GM12878 (cell line): ENCODE measurements around the gene AIF1L. TPM values are rescaled to one million over a fixed set of nuclear protein-coding genes. Genes with fewer than 3 reads are reported as not detected.

ENCODE experiments used
- ATAC-seq: fragments of 200-7000 bp; cut with Tn5 transposase; 3 replicates; pipeline ENCODE4 v1.9.1; 2020; ENCODE audit warnings: mild to moderate bottlenecking, moderate library complexity
- BruUV-seq: library from RNA; stranded (reverse); fragments of 400-500 nt; replicated peaks from 2 replicates; lab custom pipeline; 2021; lab: Mats Ljungman, UMichigan
- CTCF ChIA-PET: fragments of 300-600 bp; sonication (Branson Sonifier 250); formaldehyde crosslinking; extraction: SDS; loops from one replicate; lab custom pipeline; 2021; ENCODE audit warnings: inconsistent platforms; lab: Yijun Ruan, JAX
- POLR2A ChIA-PET: fragments of 350-600 bp; formaldehyde crosslinking; extraction: SDS; loops from one replicate; lab custom pipeline; 2021; ENCODE audit warnings: inconsistent platforms; lab: Charles Lee
- RAD21 ChIA-PET: fragments of 300-600 bp; sonication (Branson Sonifier 250); formaldehyde crosslinking; loops from one replicate; lab custom pipeline; 2023; ENCODE audit warnings: antibody characterized with exemption; ENCODE audit not compliant: unreplicated experiment; lab: Charles Lee
- SMC1A ChIA-PET: fragments of 300-600 bp; sonication (Branson Sonifier 250); formaldehyde crosslinking; loops from one replicate; lab custom pipeline; 2023; ENCODE audit not compliant: unreplicated experiment, uncharacterized antibody; lab: Charles Lee
- DNase-seq: peaks from one replicate; pipeline ENCODE4 v3.0.0-alpha.2; 2011; ENCODE audit warnings: low read depth, low spot score
- FAIRE-seq: peaks from 3 replicates; lab custom pipeline; 2011; peaks lifted over from hg19 to GRCh38; lab: Jason Lieb, UNC
- H2AFZ ChIP-seq: 2 replicates; pipeline ENCODE4 v1.6.0; 2011; ENCODE audit warnings: low read depth, low read length, control low read depth; ENCODE audit not compliant: control insufficient read depth
- H3K27ac ChIP-seq: 2 replicates; pipeline ENCODE4 v1.5.1; 2011; ENCODE audit warnings: control low read depth; ENCODE audit not compliant: control insufficient read depth, insufficient read depth
- H3K27me3 ChIP-seq, 2 experiments: replicated peaks in 1 of 2; 2 replicates each; pipeline versions ENCODE4 v1.6.0 to v1.6.1; 2011; ENCODE audit warnings: low read length in 1 of 2; ENCODE audit not compliant: control insufficient read depth in 2 of 2, insufficient read depth in 2 of 2
- H3K36me3 ChIP-seq, 2 experiments: 2 replicates each; pipeline ENCODE4 v1.5.1; 2011; ENCODE audit warnings: low read length in 1 of 2; ENCODE audit not compliant: control insufficient read depth in 2 of 2, insufficient read depth in 2 of 2
- H3K4me1 ChIP-seq: 2 replicates; pipeline ENCODE4 v1.6.1; 2011; ENCODE audit warnings: mild to moderate bottlenecking, low read length, moderate library complexity, mixed read lengths; ENCODE audit not compliant: control insufficient read depth, insufficient read depth
- H3K4me2 ChIP-seq: 2 replicates; pipeline ENCODE4 v1.6.0; 2011; ENCODE audit warnings: control low read depth; ENCODE audit not compliant: control insufficient read depth, insufficient read depth
- H3K4me3 ChIP-seq: fragments of 200-600 bp; sonication (generic); 2 replicates; pipeline ENCODE4 v1.5.1; 2016
- H3K79me2 ChIP-seq: 2 replicates; pipeline ENCODE4 v1.6.0; 2011; ENCODE audit warnings: low read length; ENCODE audit not compliant: control insufficient read depth, insufficient read depth
- H3K9ac ChIP-seq: 2 replicates; pipeline ENCODE4 v1.8.0; 2011; ENCODE audit warnings: low read length, control low read depth, mixed read lengths; ENCODE audit not compliant: control insufficient read depth, insufficient read depth
- H3K9me3 ChIP-seq: replicated peaks from 3 replicates; pipeline ENCODE4 v1.5.1; 2011; ENCODE audit warnings: mild to moderate bottlenecking, low read length; ENCODE audit not compliant: control insufficient read depth, insufficient read depth
- H4K20me1 ChIP-seq: 2 replicates; pipeline ENCODE4 v1.6.0; 2011; ENCODE audit not compliant: control insufficient read depth, insufficient read depth
- ASH2L ChIP-seq: fragments of 300-600, 200-600 bp; sonication (generic); IDR thresholded peaks from 2 replicates; pipeline ENCODE4 v1.6.1; 2017; ENCODE audit warnings: low read depth, mild to moderate bottlenecking, borderline replicate concordance
- BACH1 ChIP-seq: fragments of 450-650 bp; IDR thresholded peaks from 2 replicates; pipeline ENCODE4 v1.6.1; 2017; ENCODE audit warnings: mild to moderate bottlenecking, borderline replicate concordance
- DPF2 ChIP-seq: fragments of 450-650 bp; IDR thresholded peaks from 2 replicates; pipeline ENCODE4 v1.6.1; 2017; ENCODE audit warnings: mild to moderate bottlenecking
- KLF5 ChIP-seq: fragments of 450-650 bp; IDR thresholded peaks from 2 replicates; pipeline ENCODE4 v1.6.1; 2014; ENCODE audit warnings: mild to moderate bottlenecking; ENCODE audit not compliant: partially characterized antibody
- NBN ChIP-seq: fragments of 450-650 bp; IDR thresholded peaks from 2 replicates; pipeline ENCODE4 v1.6.1; 2016
- NFYB ChIP-seq: IDR thresholded peaks from 2 replicates; pipeline ENCODE4 v1.6.1; 2011; ENCODE audit warnings: low read depth, mild to moderate bottlenecking, low read length, improper control_type of control experiment, moderate library complexity; ENCODE audit not compliant: insufficient read depth
- POLR2A ChIP-seq: IDR thresholded peaks from 2 replicates; pipeline ENCODE4 v1.6.1; 2011; ENCODE audit warnings: low read depth, mild to moderate bottlenecking, low read length
- POLR2AphosphoS5 ChIP-seq: IDR thresholded peaks from 2 replicates; pipeline ENCODE4 v1.6.1; 2011; ENCODE audit warnings: mild to moderate bottlenecking, low read length, inconsistent platforms
- STAT3 ChIP-seq: IDR thresholded peaks from 2 replicates; pipeline ENCODE4 v1.6.1; 2011; ENCODE audit warnings: low read depth, low read length, improper control_type of control experiment
- SUZ12 ChIP-seq: fragments of 200-600 bp; sonication (generic); IDR thresholded peaks from one replicate; pipeline ENCODE4 v1.6.1; 2018; ENCODE audit warnings: antibody characterized with exemption, mild to moderate bottlenecking; ENCODE audit not compliant: unreplicated experiment
- TAF1 ChIP-seq: IDR thresholded peaks from 2 replicates; pipeline ENCODE4 v1.6.1; 2011; ENCODE audit warnings: mild to moderate bottlenecking, low read depth, low read length, borderline replicate concordance
- ZZZ3 ChIP-seq: IDR thresholded peaks from 2 replicates; pipeline ENCODE4 v1.6.1; 2011; ENCODE audit warnings: low read depth; ENCODE audit not compliant: control insufficient read depth, insufficient read length
- WGBS: methylation state at CpG from one replicate; pipeline ENCODE4 v1.1.6; 2016; ENCODE audit warnings: low lambda C conversion rate; ENCODE audit not compliant: insufficient replicate concordance, insufficient coverage; ENCODE audit errors: missing lambda C conversion rate; 5-methylcytosine and 5-hydroxymethylcytosine counted together
- in situ Hi-C: fragments of 300-500 bp; cut with MboI; formaldehyde crosslinking; loops from 9 replicates; pipeline ENCODE4 v1.14.3; 2018; ENCODE audit warnings: mixed read lengths
- intact Hi-C: fragments of 100-400 bp; cut with micrococcal nuclease; formaldehyde crosslinking; loops from one replicate; pipeline ENCODE4 v1.14.2; 2022; ENCODE audit not compliant: unreplicated experiment
- polyA plus RNA-seq, 11 experiments: library from polyadenylated mRNA; depleted of rRNA in 4 of 11; unstranded in 6 of 11; stranded (reverse) in 5 of 11; fragments of >200 nt; fragmentation: Nextera tagmentation in 4 of 11; fragmentation: Illumina TruSeq in 1 of 11; extraction: Ambion mirVana in 4 of 11; extraction: Trizol in 1 of 11; gene quantifications; 1 replicate in 1 of 11; 2 replicates in 10 of 11; pipeline versions ENCODE4 v1.2.1 to v1.2.3, GENCODE V29; 2011 to 2016; ENCODE audit warnings: inconsistent platforms in 2 of 11, missing spikeins in 2 of 11, low read depth in 1 of 11
- total RNA-seq, 4 experiments: library from RNA; depleted of rRNA in 3 of 4; stranded (reverse); fragments of >200 nt in 3 of 4; fragmentation: Illumina TruSeq in 1 of 4; extraction: Trizol in 1 of 4; gene quantifications; 2 replicates each; pipeline versions ENCODE4 v1.2.1 to v1.2.3, GENCODE V29; 2013 to 2021
- TF ChIP-seq, protein P1 (sequence below): fragments of 450-650 bp; formaldehyde crosslinking; IDR thresholded peaks from 2 replicates; pipeline ENCODE4 v1.5.0; 2022; ENCODE audit warnings: mild to moderate bottlenecking, missing genetic modification characterization
- TF ChIP-seq, protein P2 (sequence below): fragments of 450-650 bp; formaldehyde crosslinking; IDR thresholded peaks from 2 replicates; pipeline ENCODE4 v1.4.0; 2020; ENCODE audit warnings: mild to moderate bottlenecking, moderate library complexity
- TF ChIP-seq, protein P3 (sequence below): IDR thresholded peaks from 2 replicates; pipeline ENCODE4 v1.6.1; 2012; ENCODE audit warnings: low read depth, low read length, improper control_type of control experiment
- TF ChIP-seq, protein P4 (sequence below): fragments of 450-650 bp; IDR thresholded peaks from 2 replicates; pipeline ENCODE4 v1.6.1; 2018; ENCODE audit warnings: borderline replicate concordance, mild to moderate bottlenecking; ENCODE audit not compliant: partially characterized antibody

AIF1L gene
- total and polyA plus RNA-seq, 10 of the 15 experiments (the other 5 are each of a cell fraction or from before 2014, with no cell fraction given), result 0.07 to 0.15 (median 0.08) TPM; not detected in 7

DNA sequence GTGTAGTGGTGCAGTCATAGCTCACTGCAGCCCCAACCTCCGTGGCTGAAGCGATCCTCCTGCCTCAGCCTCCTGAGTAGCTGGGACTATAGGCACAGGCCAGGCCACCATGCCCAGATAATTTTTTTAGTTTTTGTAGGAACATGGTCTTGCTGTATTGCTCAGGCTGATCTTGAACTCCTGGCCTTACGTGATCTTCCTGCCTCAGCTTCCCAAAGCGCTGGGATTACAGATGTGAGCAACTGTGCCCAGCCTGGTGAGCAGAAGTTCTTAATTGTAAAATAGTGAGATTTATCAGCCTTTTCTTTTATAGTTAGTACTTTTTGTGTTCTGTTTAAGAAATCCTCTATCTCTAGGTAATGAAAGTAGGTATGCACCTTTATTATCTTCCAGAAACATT is 71.6 kb downstream of the AIF1L start:
- Histone ChIP-seq H3K4me2 (no peak overlapping the region), H3K27ac (no peak overlapping the region), H3K27me3 (no peaks in the 10 kb centered on the region), H3K9ac (no peak overlapping the region), H3K79me2 (no peaks in the 10 kb centered on the region; the same call in 1 of the 2 replicates), H3K4me1 (no peaks in the 10 kb centered on the region), H4K20me1 (no peaks in the 10 kb centered on the region), H3K36me3 (peaks cover 7 to 20% of the 10 kb centered on the region in 2 experiments), H2AFZ (no peak overlapping the region), H3K4me3 (no peak overlapping the region), H3K9me3 (no peaks in the 10 kb centered on the region)
- in situ Hi-C loops, result no loop called here
- FAIRE-seq (no peak), DNase-seq (no peak), ATAC-seq (no peak)
- no TSS peak for BruUV-seq
- WGBS, result 100% methylated on average over 4 of the region's 4 CpGs
- SMC1A ChIA-PET, result interaction anchor here (1.1 to 4.0 kb wide), 2 partner anchors 11 kb away, joined by 3 to 20 read pairs; no protein-coding TSS in a partner anchor
- CTCF ChIA-PET, result interaction anchor here (1.2 to 2.0 kb wide), 4 partner anchors 10 to 169 kb away, joined by 3 to 7 read pairs (median 4); no protein-coding TSS in a partner anchor
- RAD21 ChIA-PET, result interaction anchor here (1.7 kb wide), 1 partner anchor 111 kb away, joined by 5 read pairs; no protein-coding TSS in a partner anchor
- POLR2A ChIA-PET, result no interaction called here
- intact Hi-C loops, result no loop called here
- TF ChIP-seq, protein P1, sequence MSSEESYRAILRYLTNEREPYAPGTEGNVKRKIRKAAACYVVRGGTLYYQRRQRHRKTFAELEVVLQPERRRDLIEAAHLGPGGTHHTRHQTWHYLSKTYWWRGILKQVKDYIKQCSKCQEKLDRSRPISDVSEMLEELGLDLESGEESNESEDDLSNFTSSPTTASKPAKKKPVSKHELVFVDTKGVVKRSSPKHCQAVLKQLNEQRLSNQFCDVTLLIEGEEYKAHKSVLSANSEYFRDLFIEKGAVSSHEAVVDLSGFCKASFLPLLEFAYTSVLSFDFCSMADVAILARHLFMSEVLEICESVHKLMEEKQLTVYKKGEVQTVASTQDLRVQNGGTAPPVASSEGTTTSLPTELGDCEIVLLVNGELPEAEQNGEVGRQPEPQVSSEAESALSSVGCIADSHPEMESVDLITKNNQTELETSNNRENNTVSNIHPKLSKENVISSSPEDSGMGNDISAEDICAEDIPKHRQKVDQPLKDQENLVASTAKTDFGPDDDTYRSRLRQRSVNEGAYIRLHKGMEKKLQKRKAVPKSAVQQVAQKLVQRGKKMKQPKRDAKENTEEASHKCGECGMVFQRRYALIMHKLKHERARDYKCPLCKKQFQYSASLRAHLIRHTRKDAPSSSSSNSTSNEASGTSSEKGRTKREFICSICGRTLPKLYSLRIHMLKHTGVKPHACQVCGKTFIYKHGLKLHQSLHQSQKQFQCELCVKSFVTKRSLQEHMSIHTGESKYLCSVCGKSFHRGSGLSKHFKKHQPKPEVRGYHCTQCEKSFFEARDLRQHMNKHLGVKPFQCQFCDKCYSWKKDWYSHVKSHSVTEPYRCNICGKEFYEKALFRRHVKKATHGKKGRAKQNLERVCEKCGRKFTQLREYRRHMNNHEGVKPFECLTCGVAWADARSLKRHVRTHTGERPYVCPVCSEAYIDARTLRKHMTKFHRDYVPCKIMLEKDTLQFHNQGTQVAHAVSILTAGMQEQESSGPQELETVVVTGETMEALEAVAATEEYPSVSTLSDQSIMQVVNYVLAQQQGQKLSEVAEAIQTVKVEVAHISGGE (CRISPR knock-in tag), result no peak
- TF ChIP-seq NBN (no peak), TAF1 (no peak), KLF5 (no peak), POLR2A (no peak), BACH1 (no peak), ZZZ3 (no peak), NFYB (no peak), ASH2L (no peak), STAT3 (no peak), POLR2AphosphoS5 (no peak), SUZ12 (no peak), DPF2 (no peak)
- TF ChIP-seq, protein P2, sequence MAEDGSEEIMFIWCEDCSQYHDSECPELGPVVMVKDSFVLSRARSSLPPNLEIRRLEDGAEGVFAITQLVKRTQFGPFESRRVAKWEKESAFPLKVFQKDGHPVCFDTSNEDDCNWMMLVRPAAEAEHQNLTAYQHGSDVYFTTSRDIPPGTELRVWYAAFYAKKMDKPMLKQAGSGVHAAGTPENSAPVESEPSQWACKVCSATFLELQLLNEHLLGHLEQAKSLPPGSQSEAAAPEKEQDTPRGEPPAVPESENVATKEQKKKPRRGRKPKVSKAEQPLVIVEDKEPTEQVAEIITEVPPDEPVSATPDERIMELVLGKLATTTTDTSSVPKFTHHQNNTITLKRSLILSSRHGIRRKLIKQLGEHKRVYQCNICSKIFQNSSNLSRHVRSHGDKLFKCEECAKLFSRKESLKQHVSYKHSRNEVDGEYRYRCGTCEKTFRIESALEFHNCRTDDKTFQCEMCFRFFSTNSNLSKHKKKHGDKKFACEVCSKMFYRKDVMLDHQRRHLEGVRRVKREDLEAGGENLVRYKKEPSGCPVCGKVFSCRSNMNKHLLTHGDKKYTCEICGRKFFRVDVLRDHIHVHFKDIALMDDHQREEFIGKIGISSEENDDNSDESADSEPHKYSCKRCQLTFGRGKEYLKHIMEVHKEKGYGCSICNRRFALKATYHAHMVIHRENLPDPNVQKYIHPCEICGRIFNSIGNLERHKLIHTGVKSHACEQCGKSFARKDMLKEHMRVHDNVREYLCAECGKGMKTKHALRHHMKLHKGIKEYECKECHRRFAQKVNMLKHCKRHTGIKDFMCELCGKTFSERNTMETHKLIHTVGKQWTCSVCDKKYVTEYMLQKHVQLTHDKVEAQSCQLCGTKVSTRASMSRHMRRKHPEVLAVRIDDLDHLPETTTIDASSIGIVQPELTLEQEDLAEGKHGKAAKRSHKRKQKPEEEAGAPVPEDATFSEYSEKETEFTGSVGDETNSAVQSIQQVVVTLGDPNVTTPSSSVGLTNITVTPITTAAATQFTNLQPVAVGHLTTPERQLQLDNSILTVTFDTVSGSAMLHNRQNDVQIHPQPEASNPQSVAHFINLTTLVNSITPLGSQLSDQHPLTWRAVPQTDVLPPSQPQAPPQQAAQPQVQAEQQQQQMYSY, result no peak
- TF ChIP-seq, protein P3, sequence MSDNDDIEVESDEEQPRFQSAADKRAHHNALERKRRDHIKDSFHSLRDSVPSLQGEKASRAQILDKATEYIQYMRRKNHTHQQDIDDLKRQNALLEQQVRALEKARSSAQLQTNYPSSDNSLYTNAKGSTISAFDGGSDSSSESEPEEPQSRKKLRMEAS, result no peak
- TF ChIP-seq, protein P4, sequence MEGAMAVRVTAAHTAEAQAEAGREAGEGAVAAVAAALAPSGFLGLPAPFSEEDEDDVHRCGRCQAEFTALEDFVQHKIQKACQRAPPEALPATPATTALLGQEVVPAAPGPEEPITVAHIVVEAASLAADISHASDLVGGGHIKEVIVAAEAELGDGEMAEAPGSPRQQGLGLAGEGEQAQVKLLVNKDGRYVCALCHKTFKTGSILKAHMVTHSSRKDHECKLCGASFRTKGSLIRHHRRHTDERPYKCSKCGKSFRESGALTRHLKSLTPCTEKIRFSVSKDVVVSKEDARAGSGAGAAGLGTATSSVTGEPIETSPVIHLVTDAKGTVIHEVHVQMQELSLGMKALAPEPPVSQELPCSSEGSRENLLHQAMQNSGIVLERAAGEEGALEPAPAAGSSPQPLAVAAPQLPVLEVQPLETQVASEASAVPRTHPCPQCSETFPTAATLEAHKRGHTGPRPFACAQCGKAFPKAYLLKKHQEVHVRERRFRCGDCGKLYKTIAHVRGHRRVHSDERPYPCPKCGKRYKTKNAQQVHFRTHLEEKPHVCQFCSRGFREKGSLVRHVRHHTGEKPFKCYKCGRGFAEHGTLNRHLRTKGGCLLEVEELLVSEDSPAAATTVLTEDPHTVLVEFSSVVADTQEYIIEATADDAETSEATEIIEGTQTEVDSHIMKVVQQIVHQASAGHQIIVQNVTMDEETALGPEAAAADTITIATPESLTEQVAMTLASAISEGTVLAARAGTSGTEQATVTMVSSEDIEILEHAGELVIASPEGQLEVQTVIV, result no peak
